ENCODE measurements around the gene PRKAB1. TPM values are rescaled to one million over a fixed set of nuclear protein-coding genes. Genes with fewer than 3 reads are reported as not detected.

PRKAB1 gene
- total RNA-seq, 1 donor from 2014 or later, result 45.6 TPM

DNA sequence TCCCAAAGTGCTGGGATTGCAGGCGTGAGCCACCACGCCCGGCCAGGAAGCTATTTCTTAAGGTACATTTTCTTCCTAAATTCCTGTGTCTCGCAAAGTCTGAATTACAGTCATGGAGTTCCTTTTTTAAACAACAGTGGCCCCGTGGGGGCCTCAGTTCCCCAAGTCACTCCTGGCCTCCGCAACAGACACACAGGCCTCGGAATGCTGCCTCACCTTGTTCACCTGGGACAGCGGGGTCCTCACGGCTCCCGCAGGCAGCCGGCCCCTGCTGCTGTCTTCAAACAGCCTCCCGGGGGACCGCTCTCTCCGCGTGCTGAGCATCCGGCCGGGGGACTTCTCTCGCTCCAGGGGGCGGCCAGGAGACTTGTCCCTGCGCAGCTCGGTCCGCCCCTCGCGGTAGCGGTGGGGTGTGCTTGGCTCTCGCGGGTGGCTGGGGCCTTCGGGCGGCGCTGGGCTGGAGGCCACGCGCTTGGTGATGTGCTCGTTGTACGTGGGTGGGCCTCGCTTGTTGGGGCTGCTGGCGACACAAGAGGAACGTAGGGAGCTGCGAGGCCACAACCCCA is 22.1 kb downstream of the PRKAB1 start:
- H3K4me1 ChIP-seq, result peaks cover 33% of the 10 kb centered on the region
- ATAC-seq (no peak), DNase-seq (no peak)
- no peak overlapping the region for H3K4me3 ChIP-seq
- no peaks in the 10 kb centered on the region for H3K27me3 ChIP-seq (ENCODE audit: low read depth)
- H3K36me3 ChIP-seq, result no peaks in the 10 kb centered on the region
- H3K27ac ChIP-seq, result no peak overlapping the region
- intact Hi-C loops (cut with DNase I), result no loop called here
- H3K9me3 ChIP-seq, result no peaks in the 10 kb centered on the region
- TF ChIP-seq, protein P1, sequence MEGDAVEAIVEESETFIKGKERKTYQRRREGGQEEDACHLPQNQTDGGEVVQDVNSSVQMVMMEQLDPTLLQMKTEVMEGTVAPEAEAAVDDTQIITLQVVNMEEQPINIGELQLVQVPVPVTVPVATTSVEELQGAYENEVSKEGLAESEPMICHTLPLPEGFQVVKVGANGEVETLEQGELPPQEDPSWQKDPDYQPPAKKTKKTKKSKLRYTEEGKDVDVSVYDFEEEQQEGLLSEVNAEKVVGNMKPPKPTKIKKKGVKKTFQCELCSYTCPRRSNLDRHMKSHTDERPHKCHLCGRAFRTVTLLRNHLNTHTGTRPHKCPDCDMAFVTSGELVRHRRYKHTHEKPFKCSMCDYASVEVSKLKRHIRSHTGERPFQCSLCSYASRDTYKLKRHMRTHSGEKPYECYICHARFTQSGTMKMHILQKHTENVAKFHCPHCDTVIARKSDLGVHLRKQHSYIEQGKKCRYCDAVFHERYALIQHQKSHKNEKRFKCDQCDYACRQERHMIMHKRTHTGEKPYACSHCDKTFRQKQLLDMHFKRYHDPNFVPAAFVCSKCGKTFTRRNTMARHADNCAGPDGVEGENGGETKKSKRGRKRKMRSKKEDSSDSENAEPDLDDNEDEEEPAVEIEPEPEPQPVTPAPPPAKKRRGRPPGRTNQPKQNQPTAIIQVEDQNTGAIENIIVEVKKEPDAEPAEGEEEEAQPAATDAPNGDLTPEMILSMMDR (IDR thresholded peaks at IDR 0.05), result no peak

DNA sequence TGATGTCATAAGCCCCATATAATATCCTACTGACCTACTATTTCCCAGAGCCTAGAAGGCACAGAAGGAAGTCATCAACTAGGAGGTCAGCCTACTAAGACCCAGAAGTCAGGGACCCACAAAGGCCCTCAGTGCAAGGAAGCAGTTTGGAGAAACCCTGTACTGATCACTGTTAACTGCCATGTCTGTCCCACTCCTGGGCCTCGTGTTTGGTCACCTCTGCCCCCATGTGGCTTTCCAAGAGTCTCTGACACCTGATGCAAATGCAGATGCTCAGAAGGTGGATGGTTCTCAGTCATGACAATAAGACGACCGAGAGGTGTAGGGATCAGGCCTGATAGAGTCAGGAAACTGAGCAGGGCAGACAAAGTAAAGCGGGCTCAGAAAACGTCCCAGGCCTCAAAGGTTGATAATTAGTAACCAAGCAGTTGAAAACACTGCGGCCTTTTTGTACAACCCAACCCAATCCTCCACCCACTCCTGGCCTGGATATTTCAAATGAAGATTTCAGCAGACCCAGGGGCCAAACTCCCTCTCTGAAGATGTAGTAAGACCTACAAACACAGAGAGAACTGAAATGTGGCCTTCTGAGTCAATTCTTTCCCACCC is 23.4 kb downstream of the PRKAB1 start:
- TF ChIP-seq, protein P1 (IDR thresholded peaks at IDR 0.05), result no peak
- ATAC-seq (no peak), DNase-seq (no peak)
- intact Hi-C loops (cut with DNase I), result no loop called here
- H3K4me1 ChIP-seq, result peaks cover 29% of the 10 kb centered on the region
- no peaks in the 10 kb centered on the region for H3K36me3 ChIP-seq
- no peaks in the 10 kb centered on the region for H3K9me3 ChIP-seq
- H3K4me3 ChIP-seq, result no peak overlapping the region
- H3K27ac ChIP-seq, result no peak overlapping the region
- no peaks in the 10 kb centered on the region for H3K27me3 ChIP-seq (ENCODE audit: low read depth)

DNA sequence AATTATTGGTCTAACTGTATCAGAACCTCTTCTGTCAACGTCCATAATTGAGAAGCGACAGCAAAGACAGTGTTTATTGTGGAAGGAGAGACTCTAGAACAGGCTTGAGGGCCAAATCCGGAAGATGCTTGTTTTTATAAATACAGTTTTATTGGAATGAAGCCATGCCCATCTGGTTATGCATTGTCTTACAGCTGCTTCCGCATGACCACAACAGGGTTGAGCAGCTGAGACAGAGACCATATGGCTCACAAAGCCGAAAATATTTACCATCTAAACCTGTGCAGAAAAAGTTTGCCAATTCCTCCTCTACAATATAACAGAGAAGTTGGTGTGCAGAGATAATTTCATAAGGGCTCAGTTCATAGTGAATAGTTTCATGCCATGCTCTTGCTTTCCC is 24.5 kb downstream of the PRKAB1 start:
- no peak for ATAC-seq
- TF ChIP-seq, protein P1 (IDR thresholded peaks at IDR 0.05), result no peak
- Histone ChIP-seq H3K9me3 (no peaks in the 10 kb centered on the region), H3K4me1 (peaks cover 29% of the 10 kb centered on the region), H3K27ac (peak overlapping the region; percentile 34), H3K4me3 (no peak overlapping the region), H3K27me3 (ENCODE audit: low read depth) (no peaks in the 10 kb centered on the region), H3K36me3 (peaks cover 7% of the 10 kb centered on the region)
- no peak for DNase-seq
- intact Hi-C loops (cut with DNase I), result no loop called here

DNA sequence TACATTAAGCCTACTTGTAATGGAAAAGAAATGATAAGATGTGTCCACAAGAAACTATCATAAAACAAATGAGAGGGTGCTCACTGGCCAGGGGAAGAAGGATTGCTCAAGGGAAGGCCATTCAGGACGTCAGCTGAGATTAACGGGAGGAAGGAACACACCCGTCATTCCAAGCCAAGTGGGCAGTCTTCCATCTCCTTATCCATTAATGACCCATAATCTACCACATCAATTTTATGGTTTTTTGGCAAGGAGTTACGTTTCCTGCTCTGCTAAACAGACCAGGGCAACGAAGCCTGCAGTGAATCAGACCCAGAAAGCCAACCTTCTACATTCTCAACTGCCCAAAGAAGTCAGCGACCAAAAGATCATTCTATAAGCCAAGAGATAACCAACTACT is 25.1 kb downstream of the PRKAB1 start:
- H3K4me3 ChIP-seq, result no peak overlapping the region
- peaks cover 29% of the 10 kb centered on the region for H3K4me1 ChIP-seq
- H3K27me3 ChIP-seq (ENCODE audit: low read depth), result no peaks in the 10 kb centered on the region
- H3K36me3 ChIP-seq, result peaks cover 7% of the 10 kb centered on the region
- DNase-seq, result no peak
- H3K27ac ChIP-seq, result peak overlapping the region; percentile 34
- TF ChIP-seq, protein P1 (IDR thresholded peaks at IDR 0.05), result no peak
- intact Hi-C loops (cut with DNase I), result no loop called here
- ATAC-seq, result peak; percentile 73 to 86
- H3K9me3 ChIP-seq, result no peaks in the 10 kb centered on the region

DNA sequence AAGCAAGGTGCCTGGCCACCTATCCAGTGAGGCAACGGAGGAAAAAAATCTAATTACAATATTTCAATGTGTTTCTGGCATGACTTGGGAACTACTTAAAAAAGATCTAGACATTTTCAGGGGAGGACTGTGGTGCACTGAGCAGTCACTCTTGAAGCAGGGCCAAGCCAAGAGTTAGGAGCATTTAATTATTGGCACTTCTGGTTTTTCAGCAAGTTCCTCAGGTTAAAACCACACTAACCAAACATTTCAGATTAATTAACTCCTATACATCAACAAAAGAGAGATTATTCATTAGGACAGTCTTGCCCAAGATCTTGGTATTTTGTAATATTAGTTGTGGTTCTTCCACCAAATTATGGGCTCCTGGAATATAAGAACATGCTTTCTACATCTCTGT is 25.6 kb downstream of the PRKAB1 start:
- peak overlapping the region; percentile 34 for H3K27ac ChIP-seq
- H3K4me3 ChIP-seq, result no peak overlapping the region
- peaks cover 7% of the 10 kb centered on the region for H3K36me3 ChIP-seq
- H3K4me1 ChIP-seq, result peaks cover 29% of the 10 kb centered on the region
- TF ChIP-seq, protein P1 (IDR thresholded peaks at IDR 0.05), result no peak
- DNase-seq, result no peak
- H3K27me3 ChIP-seq (ENCODE audit: low read depth), result no peaks in the 10 kb centered on the region
- intact Hi-C loops (cut with DNase I), result no loop called here
- peak in 1 of 2 donors; percentile 13 for ATAC-seq
- H3K9me3 ChIP-seq, result no peaks in the 10 kb centered on the region
